ENCODE data around the gene TMEM178B. TPM values are rescaled to one million over a fixed set of nuclear protein-coding genes. Genes with fewer than 3 reads are reported as not detected.
A peak's percentile ranks its signal among the peaks of the same experiment; 100 is the strongest.

The TMEM178B gene
- total and polyA plus RNA-seq, 9 of the 15 experiments (the other 6 are each of a cell fraction or from before 2014, with no cell fraction given), result under 0.01 to 0.03 (median 0.01) TPM; not detected in 5

DNA sequence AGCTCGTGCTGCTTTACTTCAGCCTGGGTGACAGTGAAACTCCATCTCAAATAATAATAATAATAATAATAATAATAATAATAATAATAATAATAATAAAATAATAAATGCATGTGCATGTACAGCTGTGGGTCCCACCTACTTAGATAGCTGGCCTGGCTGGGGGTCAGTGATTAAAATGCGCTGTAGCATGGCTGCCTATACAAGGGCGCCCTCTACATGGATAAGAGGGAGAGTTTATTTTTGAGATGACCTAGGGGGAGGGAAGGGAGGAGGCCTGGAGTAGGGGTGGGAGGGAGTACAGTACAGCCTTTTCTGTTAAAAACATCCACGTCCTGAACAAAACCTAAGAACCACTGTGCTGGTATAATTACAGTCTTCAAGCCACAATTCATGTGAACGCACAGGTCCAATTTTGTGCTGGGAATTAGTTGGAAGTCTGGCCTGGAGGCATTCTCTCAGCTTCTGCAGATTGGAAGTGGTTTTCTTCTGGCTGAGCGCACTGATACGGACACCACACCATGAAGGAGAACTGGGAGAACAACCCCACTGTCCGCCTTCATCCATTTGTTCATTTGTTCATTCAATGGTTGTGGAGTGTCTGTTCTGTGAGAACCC, 146.5 kb downstream of the TMEM178B start (continued):
- TF ChIP-seq RAD21 (CRISPR knock-in tag; conservative IDR thresholded peaks at IDR 0.05 in 1 of 2, IDR thresholded peaks at IDR 0.05 in 1 of 2), result peak in 1 of 2 experiments; percentile 61; a peak in 3 of 4 replicates
- TF ChIP-seq, protein P1, sequence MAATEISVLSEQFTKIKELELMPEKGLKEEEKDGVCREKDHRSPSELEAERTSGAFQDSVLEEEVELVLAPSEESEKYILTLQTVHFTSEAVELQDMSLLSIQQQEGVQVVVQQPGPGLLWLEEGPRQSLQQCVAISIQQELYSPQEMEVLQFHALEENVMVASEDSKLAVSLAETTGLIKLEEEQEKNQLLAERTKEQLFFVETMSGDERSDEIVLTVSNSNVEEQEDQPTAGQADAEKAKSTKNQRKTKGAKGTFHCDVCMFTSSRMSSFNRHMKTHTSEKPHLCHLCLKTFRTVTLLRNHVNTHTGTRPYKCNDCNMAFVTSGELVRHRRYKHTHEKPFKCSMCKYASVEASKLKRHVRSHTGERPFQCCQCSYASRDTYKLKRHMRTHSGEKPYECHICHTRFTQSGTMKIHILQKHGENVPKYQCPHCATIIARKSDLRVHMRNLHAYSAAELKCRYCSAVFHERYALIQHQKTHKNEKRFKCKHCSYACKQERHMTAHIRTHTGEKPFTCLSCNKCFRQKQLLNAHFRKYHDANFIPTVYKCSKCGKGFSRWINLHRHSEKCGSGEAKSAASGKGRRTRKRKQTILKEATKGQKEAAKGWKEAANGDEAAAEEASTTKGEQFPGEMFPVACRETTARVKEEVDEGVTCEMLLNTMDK (IDR thresholded peaks at IDR 0.05; ENCODE audit: borderline replicate concordance, insufficient read depth, low read depth, low read length, poor library complexity, severe bottlenecking), result peak; percentile 63
- peak; percentile 48; the same call in 1 of the 2 replicates for TF ChIP-seq SMC3 (conservative IDR thresholded peaks at IDR 0.05; ENCODE audit: insufficient read depth, low read depth, low read length)
- no peak for TF ChIP-seq SRSF7 (optimal IDR thresholded peaks at IDR 0.05; ENCODE audit: low read depth, low read length)

DNA sequence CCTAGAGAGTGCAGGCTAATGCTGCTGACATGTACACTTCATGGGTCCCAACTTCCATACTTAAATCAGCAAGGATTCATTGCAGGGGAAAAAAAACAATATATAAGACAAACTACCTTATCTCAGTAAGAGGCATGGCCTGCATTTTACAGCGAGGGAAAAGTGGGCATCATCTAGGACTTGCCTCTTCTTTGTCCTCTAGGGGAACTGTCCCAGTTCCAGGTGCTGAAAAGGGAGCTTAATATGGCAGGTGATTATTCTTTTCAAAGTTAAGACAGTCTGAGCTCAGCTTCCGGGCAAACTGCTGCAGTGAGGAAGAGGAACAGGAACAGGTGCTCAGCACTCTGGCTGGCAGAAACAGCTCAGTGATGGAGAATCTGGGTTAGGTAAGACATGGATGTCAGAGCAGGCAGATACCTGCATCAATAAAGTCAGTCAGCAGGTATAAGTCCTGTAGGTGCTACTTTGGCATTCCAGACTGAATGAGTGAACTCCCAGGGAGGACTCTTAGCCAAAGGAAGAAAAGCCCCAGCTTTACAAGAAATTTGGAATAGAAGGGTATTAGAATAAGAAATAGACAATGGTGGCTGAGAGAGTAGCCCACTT, 147.2 kb downstream of the TMEM178B start:
- no peaks in the 10 kb centered on the region for H3K9me3 ChIP-seq (replicated peaks; ENCODE audit: control insufficient read depth, insufficient read depth, low read depth, low read length)
- in situ Hi-C loops (cut with MboI), result no loop called here
- intact Hi-C loops (cut with micrococcal nuclease), result loop anchor here (2.0 kb wide), 1 partner anchor 150 kb away; no protein-coding TSS in a partner anchor
- no peaks in the 10 kb centered on the region for H4K20me1 ChIP-seq (replicated peaks; ENCODE audit: control insufficient read depth, insufficient read depth, low read length)
- no peak overlapping the region for H3K27ac ChIP-seq (ENCODE audit: extremely low read depth, low read depth, low read length)
- FAIRE-seq (no peak), ATAC-seq (no peak), DNase-seq (ENCODE audit: extremely low read depth in 1 of 4, low spot score in 3 of 4) (no peak)
- H3K9me1 ChIP-seq (ENCODE audit: control insufficient read depth, insufficient read depth, low read length), result no peaks in the 10 kb centered on the region
- TF ChIP-seq EHMT2 (IDR thresholded peaks at IDR 0.05) (peak; percentile 95), PHB2 (IDR thresholded peaks at IDR 0.05; ENCODE audit: low read depth) (no peak), MIER1 (IDR thresholded peaks at IDR 0.05; ENCODE audit: low read depth) (peak; percentile 88)
- TF ChIP-seq, protein P2, sequence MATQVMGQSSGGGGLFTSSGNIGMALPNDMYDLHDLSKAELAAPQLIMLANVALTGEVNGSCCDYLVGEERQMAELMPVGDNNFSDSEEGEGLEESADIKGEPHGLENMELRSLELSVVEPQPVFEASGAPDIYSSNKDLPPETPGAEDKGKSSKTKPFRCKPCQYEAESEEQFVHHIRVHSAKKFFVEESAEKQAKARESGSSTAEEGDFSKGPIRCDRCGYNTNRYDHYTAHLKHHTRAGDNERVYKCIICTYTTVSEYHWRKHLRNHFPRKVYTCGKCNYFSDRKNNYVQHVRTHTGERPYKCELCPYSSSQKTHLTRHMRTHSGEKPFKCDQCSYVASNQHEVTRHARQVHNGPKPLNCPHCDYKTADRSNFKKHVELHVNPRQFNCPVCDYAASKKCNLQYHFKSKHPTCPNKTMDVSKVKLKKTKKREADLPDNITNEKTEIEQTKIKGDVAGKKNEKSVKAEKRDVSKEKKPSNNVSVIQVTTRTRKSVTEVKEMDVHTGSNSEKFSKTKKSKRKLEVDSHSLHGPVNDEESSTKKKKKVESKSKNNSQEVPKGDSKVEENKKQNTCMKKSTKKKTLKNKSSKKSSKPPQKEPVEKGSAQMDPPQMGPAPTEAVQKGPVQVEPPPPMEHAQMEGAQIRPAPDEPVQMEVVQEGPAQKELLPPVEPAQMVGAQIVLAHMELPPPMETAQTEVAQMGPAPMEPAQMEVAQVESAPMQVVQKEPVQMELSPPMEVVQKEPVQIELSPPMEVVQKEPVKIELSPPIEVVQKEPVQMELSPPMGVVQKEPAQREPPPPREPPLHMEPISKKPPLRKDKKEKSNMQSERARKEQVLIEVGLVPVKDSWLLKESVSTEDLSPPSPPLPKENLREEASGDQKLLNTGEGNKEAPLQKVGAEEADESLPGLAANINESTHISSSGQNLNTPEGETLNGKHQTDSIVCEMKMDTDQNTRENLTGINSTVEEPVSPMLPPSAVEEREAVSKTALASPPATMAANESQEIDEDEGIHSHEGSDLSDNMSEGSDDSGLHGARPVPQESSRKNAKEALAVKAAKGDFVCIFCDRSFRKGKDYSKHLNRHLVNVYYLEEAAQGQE (IDR thresholded peaks at IDR 0.05; ENCODE audit: borderline replicate concordance), result peak; percentile 96
- TF ChIP-seq, protein P2 (CRISPR knock-in tag; IDR thresholded peaks at IDR 0.05; ENCODE audit: low read depth), result 0 out of 2 replicates have a peak, but pooled peaks have one; percentile 37
- H3K4me3 ChIP-seq, result no peak overlapping the region
- H3K27me3 ChIP-seq (ENCODE audit: control insufficient read depth in 2 of 2, insufficient read depth in 2 of 2, low read length in 2 of 2), result peaks cover 0 to 23% of the 10 kb centered on the region in 2 experiments; a peak in 3 of 5 replicates
- no peak overlapping the region for H3K9ac ChIP-seq (ENCODE audit: insufficient read depth in 1 of 2, low read depth in 2 of 2, low read length in 2 of 2)
- H3K36me3 ChIP-seq (ENCODE audit: control insufficient read depth, insufficient read depth, low read length), result no peaks in the 10 kb centered on the region
- no peak overlapping the region for H2AFZ ChIP-seq (ENCODE audit: low read depth, low read length)
- ChIA-PET CTCF (ENCODE audit: low intra/inter-chr PET ratio) (interaction anchor here (0.6 kb wide), 1 partner anchor 410 kb away, joined by 3 read pairs; no protein-coding TSS in a partner anchor), POLR2A (no interaction called here)
- no peaks in the 10 kb centered on the region for H3K79me2 ChIP-seq (ENCODE audit: control insufficient read depth, insufficient read depth, low read length)
- no TSS peak for BruUV-seq (replicated peaks)
- 0% methylated on average over 2 of the region's 2 CpGs for WGBS (ENCODE audit: insufficient coverage, low coverage, missing lambda C conversion rate)
- H3K4me2 ChIP-seq (ENCODE audit: insufficient read depth, low read length), result no peak overlapping the region
- H3K4me1 ChIP-seq (replicated peaks in 1 of 2; ENCODE audit: control insufficient read depth in 2 of 2, insufficient read depth in 2 of 2, low read length in 2 of 2), result no peaks in the 10 kb centered on the region
